RPMI7951 (cell line): ENCODE results near the gene RALGDS. TPM values are rescaled to one million over a fixed set of nuclear protein-coding genes. Genes with fewer than 3 reads are reported as not detected.
A peak's percentile ranks its signal among the peaks of the same experiment; 100 is the strongest.

Experiments used
- DNase-seq: peaks from one replicate; pipeline ENCODE4 v3.0.0-alpha.2; 2012; ENCODE audit warnings: low read depth
- total RNA-seq: library from RNA; depleted of rRNA; stranded (reverse); fragments of >200 nt; shearing (Covaris generic); gene quantifications from 2 replicates; pipeline ENCODE4 v1.2.3, GENCODE V29; 2014

Gene RALGDS
- total RNA-seq, 1 experiment from 2014 or later, result 18.9 TPM

- DNase-seq, result no peak
Measured at GRCh38 chr9:133151601-133152525, 30.8 kb upstream of the RALGDS start.

- DNase-seq, result no peak
Measured at GRCh38 chr9:133151041-133151440, 30.0 kb upstream of the RALGDS start.

- peak; percentile 85 for DNase-seq
Measured at GRCh38 chr9:133149130-133150015, 28.3 kb upstream of the RALGDS start.

GRCh38 chr9:133148199-133149129, 27.4 kb upstream of the RALGDS start:
- DNase-seq, result peak; percentile 29

- peak; percentile 37 for DNase-seq
Measured at GRCh38 chr9:133147412-133148198, 26.6 kb upstream of the RALGDS start.

- DNase-seq, result no peak
Measured at GRCh38 chr9:133146746-133147411, 25.8 kb upstream of the RALGDS start.

GRCh38 chr9:133144904-133145851, 24.1 kb upstream of the RALGDS start:
- no peak for DNase-seq

- peak; percentile 72 for DNase-seq
Measured at GRCh38 chr9:133144142-133144903, 23.3 kb upstream of the RALGDS start.

GRCh38 chr9:133143639-133144141, 22.6 kb upstream of the RALGDS start:
- DNase-seq, result no peak

- DNase-seq, result no peak
Measured at GRCh38 chr9:133142684-133143622, 21.9 kb upstream of the RALGDS start.

GRCh38 chr9:133141833-133142595, 21.0 kb upstream of the RALGDS start:
- DNase-seq, result no peak

- DNase-seq, result no peak
Measured at GRCh38 chr9:133140606-133141005, 19.6 kb upstream of the RALGDS start.

GRCh38 chr9:133140174-133140505, 19.1 kb upstream of the RALGDS start:
- DNase-seq, result no peak

GRCh38 chr9:133139246-133140173, 18.5 kb upstream of the RALGDS start:
- DNase-seq, result no peak
